HG03469 (cell line): Measurements from ENCODE around the gene CAPZA1.

Source experiments
- ATAC-seq: cut with Tn5 transposase; IDR thresholded peaks from one replicate; pipeline ENCODE4 v1.9.1; 2021; ENCODE audit warnings: mild to moderate bottlenecking, moderate library complexity, moderate number of reproducible peaks; ENCODE audit not compliant: unreplicated experiment

Gene CAPZA1

DNA sequence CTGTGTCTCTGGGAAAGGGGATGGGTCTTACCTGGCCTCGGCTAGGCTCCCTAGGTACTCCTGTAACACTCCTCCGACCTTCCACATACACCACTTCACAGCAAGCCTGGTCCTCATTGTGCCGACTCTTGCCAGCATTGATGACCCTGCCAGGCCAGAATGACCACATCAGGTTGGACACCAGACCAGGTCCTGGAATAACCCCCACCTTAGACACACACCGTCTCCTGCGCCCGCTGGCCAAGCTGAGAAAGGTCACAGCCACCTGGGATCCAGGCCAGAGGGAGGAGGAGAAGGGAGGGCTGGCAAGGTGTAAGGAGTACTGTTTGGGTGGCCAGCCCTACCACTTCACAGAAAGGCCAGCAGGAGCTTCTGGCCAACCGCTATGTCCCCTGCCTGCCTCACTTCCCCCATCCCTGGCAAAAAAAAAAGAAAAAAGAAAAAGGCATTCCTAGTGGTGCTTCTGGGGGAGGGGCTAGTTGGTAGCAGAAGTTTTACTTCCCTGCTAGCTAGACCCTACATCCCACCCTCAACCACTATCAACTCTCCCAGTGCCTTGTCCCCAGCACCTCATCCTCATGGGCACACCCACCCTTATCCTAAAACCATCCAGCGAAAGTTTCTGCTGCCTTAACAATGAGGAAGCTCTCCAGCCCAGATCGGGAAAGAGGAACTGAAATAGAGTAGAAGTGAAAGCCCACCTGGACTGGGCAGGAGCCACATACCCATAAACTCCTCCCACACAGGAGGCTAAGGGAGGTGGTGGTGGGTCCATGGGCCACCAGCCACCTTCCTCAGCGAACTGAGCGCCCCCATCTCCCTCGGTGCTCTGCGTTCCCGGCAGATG lies 94.1 kb downstream of the CAPZA1 start:
- ATAC-seq: no peak

DNA sequence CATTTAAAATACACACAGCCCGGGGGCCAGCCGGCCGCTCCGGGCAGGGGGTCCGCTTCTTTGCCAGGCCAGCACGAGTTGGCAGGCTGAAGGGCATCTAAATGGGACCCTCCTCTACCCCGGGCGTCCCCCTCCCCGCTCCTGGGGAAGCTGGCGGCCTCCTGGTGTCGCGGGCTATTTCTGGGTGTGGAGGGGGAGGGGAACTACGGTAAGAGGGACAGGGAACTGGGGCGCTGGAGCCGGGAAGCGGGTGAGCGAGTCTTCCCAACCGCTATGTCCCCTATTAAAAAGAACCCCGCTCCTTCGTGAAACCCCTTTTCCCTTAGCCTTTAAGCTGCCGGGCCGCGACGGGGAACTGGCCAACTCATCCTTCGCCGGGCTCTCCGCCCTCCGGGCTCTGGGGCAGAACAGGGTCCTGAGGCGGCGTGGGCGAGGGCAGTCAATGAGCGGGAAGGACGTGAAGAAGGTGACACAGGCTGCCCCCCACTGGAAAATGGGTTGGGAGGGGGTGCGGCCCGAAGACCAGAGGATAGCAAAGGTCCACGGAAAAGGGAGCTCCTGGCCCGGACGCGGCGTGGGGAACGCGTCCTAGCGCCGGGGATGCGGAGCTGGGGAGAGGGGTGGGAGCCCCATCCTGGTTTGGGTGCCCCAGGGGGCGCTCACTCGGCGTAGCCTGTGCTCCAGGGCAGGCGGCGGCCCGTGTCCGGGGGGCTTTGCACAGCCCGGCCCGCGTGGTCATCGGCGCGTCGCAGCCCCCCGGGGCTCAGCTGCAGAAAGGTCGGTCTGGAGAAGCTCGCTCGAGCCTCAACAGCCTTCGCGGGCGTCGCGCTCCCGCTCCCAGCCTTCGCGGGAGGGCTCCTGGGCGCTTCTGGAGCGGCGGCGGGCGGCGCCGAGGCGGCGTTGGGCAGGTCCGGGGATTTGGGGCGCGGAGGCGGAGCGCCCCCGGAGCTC lies 95.0 kb downstream of the CAPZA1 start:
- no peak for ATAC-seq

- peak; percentile 59 for ATAC-seq
These were observed 95.8 kb downstream of the CAPZA1 start, which contains the start of gene PPM1J for GRCh38 chr1:112715264-112716053. Gene PPM1J, minus strand, starts transcription at chr1:112715332. Its CDS starts 31 bp downstream, at chr1:112715301.

DNA sequence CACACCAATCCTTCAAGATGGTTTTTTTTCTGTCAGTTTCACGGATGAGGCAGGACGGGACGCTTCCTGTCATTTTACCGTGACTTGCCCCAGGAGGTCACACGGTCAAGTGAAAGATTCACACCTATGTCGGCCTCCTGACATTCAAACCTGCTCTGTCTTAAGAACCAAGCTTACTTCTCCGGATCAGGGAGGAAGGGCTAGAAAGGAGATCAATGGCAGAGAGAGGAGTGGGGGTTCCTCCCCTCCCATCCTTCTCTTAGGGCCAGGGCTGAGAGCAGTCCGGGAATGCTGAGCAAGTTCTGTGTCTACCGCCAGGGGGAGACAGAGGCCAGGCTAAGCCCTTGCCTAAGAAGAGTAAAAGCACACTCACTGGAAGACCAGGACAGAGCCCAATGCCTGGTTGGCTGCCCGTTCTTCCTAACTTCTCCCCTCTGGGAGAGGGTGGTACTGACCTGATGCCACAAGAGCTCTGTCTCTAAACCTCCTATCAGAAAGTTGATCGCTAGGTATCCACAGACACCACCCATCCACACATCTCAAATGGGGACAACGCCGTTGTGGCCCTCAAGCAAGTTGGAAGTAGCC lies 96.6 kb downstream of the CAPZA1 start:
- ATAC-seq: no peak

DNA sequence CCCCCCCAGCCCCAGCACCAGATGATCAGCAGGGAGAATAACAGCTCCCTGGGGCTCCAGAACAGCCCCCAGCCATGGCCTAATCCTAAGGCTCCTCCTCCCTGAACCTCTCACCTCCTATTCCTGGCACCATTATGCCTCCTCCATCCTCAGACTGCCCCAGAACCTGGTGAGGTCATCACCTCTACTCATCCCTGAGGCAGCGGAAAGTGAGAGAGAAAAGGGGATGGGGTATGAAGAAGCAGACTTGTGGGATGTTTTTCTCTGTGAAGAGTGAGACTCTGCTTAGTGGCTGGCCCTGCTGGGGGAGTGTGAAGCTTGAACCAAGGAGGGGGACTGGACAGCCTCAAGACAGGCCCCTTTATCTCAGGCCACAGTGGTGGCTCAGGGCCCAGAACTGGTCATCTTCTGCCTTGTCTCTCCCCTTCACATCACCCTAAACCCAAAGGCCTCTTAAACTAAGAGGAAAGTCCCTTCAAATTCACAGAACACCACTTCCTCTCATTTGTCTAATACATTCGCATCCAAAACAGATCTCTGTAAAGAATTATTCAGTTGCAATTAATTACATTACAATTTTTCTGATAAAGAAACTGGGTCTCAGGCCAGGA lies 97.7 kb downstream of the CAPZA1 start:
- no peak for ATAC-seq

- ATAC-seq: no peak
These were observed 99.2 kb downstream of the CAPZA1 start for GRCh38 chr1:112718691-112719418.

GRCh38 chr1:112719706-112720105 lies 100.1 kb downstream of the CAPZA1 start:
- ATAC-seq: no peak

GRCh38 chr1:112720800-112721199 lies 101.2 kb downstream of the CAPZA1 start:
- no peak for ATAC-seq
